Osteocyte (in vitro differentiated cells): ENCODE data around the gene C10orf90. TPM values are rescaled to one million over a fixed set of nuclear protein-coding genes. Genes with fewer than 3 reads are reported as not detected.

Experiments
- DNase-seq: peaks from one replicate; pipeline ENCODE4 v3.0.0; 2021; ENCODE audit warnings: mixed read lengths; ENCODE audit not compliant: unreplicated experiment; ENCODE audit errors: extremely low spot score
- H3K27ac Mint-ChIP-seq: one replicate; pipeline ENCODE4 v1.8.0; 2021; ENCODE audit warnings: mild to moderate bottlenecking, mixed read lengths; ENCODE audit not compliant: unreplicated experiment
- H3K27me3 Mint-ChIP-seq: one replicate; pipeline ENCODE4 v1.8.0; 2021; ENCODE audit warnings: mixed read lengths; ENCODE audit not compliant: unreplicated experiment
- H3K36me3 Mint-ChIP-seq: one replicate; pipeline ENCODE4 v1.8.0; 2021; ENCODE audit warnings: mixed read lengths; ENCODE audit not compliant: unreplicated experiment
- H3K4me1 Mint-ChIP-seq: one replicate; pipeline ENCODE4 v1.8.0; 2021; ENCODE audit warnings: mixed read lengths; ENCODE audit not compliant: unreplicated experiment
- H3K4me3 Mint-ChIP-seq: one replicate; pipeline ENCODE4 v1.8.0; 2021; ENCODE audit warnings: mild to moderate bottlenecking, moderate library complexity, mixed read lengths; ENCODE audit not compliant: unreplicated experiment
- H3K9me3 Mint-ChIP-seq: one replicate; pipeline ENCODE4 v1.8.0; 2021; ENCODE audit warnings: mixed read lengths; ENCODE audit not compliant: unreplicated experiment
- CTCF ChIP-seq: fragments of 200-600 bp; sonication (generic); IDR thresholded peaks from 2 replicates; pipeline ENCODE4 v1.5.0; 2021; ENCODE audit warnings: antibody characterized with exemption, mild to moderate bottlenecking, moderate library complexity
- total RNA-seq: library from RNA; stranded (reverse); gene quantifications from 2 replicates; pipeline ENCODE4 v1.2.1, GENCODE V29; 2021

C10orf90 gene
- total RNA-seq, 1 donor from 2014 or later: not detected

GRCh38 chr10:126618466-126618865 lies 52.0 kb downstream of the C10orf90 start:
- Mint-ChIP-seq H3K9me3 (no peaks in the 10 kb centered on the region), H3K27ac (no peak overlapping the region), H3K27me3 (peaks cover 3% of the 10 kb centered on the region), H3K4me3 (no peak overlapping the region), H3K36me3 (no peaks in the 10 kb centered on the region), H3K4me1 (peaks cover 4% of the 10 kb centered on the region)
- no peak for TF ChIP-seq CTCF
- no peak for DNase-seq

- H3K9me3 Mint-ChIP-seq: no peaks in the 10 kb centered on the region
- H3K4me3 Mint-ChIP-seq: no peak overlapping the region
- peaks cover 4% of the 10 kb centered on the region for H3K4me1 Mint-ChIP-seq
- no peaks in the 10 kb centered on the region for H3K36me3 Mint-ChIP-seq
- peaks cover 3% of the 10 kb centered on the region for H3K27me3 Mint-ChIP-seq
- no peak for TF ChIP-seq CTCF
- H3K27ac Mint-ChIP-seq: no peak overlapping the region
- DNase-seq: no peak
Observed at GRCh38 chr10:126617733-126618132, 52.8 kb downstream of the C10orf90 start.

GRCh38 chr10:126617208-126617607 lies 53.3 kb downstream of the C10orf90 start:
- DNase-seq: no peak
- TF ChIP-seq CTCF: no peak
- no peak overlapping the region for H3K27ac Mint-ChIP-seq
- peaks cover 4% of the 10 kb centered on the region for H3K4me1 Mint-ChIP-seq
- H3K9me3 Mint-ChIP-seq: no peaks in the 10 kb centered on the region
- no peaks in the 10 kb centered on the region for H3K36me3 Mint-ChIP-seq
- no peak overlapping the region for H3K4me3 Mint-ChIP-seq
- H3K27me3 Mint-ChIP-seq: peaks cover 3% of the 10 kb centered on the region

GRCh38 chr10:126616737-126617136 lies 53.8 kb downstream of the C10orf90 start:
- no peak for TF ChIP-seq CTCF
- Mint-ChIP-seq H3K27ac (no peak overlapping the region), H3K4me1 (peaks cover 4% of the 10 kb centered on the region), H3K4me3 (no peak overlapping the region), H3K9me3 (no peaks in the 10 kb centered on the region), H3K36me3 (no peaks in the 10 kb centered on the region), H3K27me3 (peaks cover 3% of the 10 kb centered on the region)
- no peak for DNase-seq

- Mint-ChIP-seq H3K36me3 (no peaks in the 10 kb centered on the region), H3K27ac (no peak overlapping the region), H3K4me1 (no peaks in the 10 kb centered on the region), H3K4me3 (no peak overlapping the region), H3K9me3 (no peaks in the 10 kb centered on the region), H3K27me3 (peaks cover 14% of the 10 kb centered on the region)
- no peak for DNase-seq
- TF ChIP-seq CTCF: no peak
Observed at GRCh38 chr10:126611303-126611702, 59.2 kb downstream of the C10orf90 start.
